ENCODE results near the gene SCN10A. TPM values are rescaled to one million over a fixed set of nuclear protein-coding genes. Genes with fewer than 3 reads are reported as not detected.
A peak's percentile ranks its signal among the peaks of the same experiment; 100 is the strongest.

Gene SCN10A
- total and polyA plus RNA-seq, 4 experiments from 2014 or later, result not detected

- ChIA-PET CTCF (ENCODE audit: partially characterized antibody) (no interaction called here), POLR2A (ENCODE audit: partially characterized antibody) (no interaction called here)
- no peak for DNase-seq
- no peaks in the 10 kb centered on the region for H3K9me3 ChIP-seq (ENCODE audit: control insufficient read depth in 1 of 2, low read length in 2 of 2)
- no peaks in the 10 kb centered on the region for H3K27me3 ChIP-seq (ENCODE audit: insufficient read depth, low read length)
- no peaks in the 10 kb centered on the region for H3K36me3 Mint-ChIP-seq
- no peak overlapping the region for H3K4me3 ChIP-seq (ENCODE audit: low read length in 2 of 2)
- H3K27ac ChIP-seq (ENCODE audit: low read depth, low read length), result no peak overlapping the region
- H3K4me3 Mint-ChIP-seq, result no peak overlapping the region
- H3K27me3 Mint-ChIP-seq, result peaks cover 0 to 1% of the 10 kb centered on the region in 2 donors
- H3K4me1 ChIP-seq (ENCODE audit: insufficient read depth, low read length), result peaks cover 7% of the 10 kb centered on the region
- H3K9me3 Mint-ChIP-seq, result peaks cover 0 to 2% (median 0%) of the 10 kb centered on the region in 8 donors
- peak overlapping the region in 1 of 7 donors; percentile 47 for H3K27ac Mint-ChIP-seq
- H3K4me1 Mint-ChIP-seq, result peaks cover 7 to 12% (median 10%) of the 10 kb centered on the region in 4 donors
- no peaks in the 10 kb centered on the region for H3K36me3 ChIP-seq (ENCODE audit: insufficient read depth, low read length)
- intact Hi-C loops (cut with micrococcal nuclease), result no loop called here
These were observed 19.9 kb upstream of the SCN10A start for GRCh38 chr3:38835939-38836338.

GRCh38 chr3:38834717-38835116, 18.7 kb upstream of the SCN10A start:
- H3K36me3 ChIP-seq (ENCODE audit: insufficient read depth, low read length), result no peaks in the 10 kb centered on the region
- Mint-ChIP-seq H3K36me3 (no peaks in the 10 kb centered on the region), H3K27me3 (peaks cover 0 to 1% of the 10 kb centered on the region in 2 donors), H3K4me1 (peaks cover 7 to 12% (median 10%) of the 10 kb centered on the region in 4 donors), H3K9me3 (peaks cover 0 to 2% (median 0%) of the 10 kb centered on the region in 8 donors), H3K4me3 (peak overlapping the region in 3 of 8 donors; percentile 2 to 29 (median 11)), H3K27ac (peak overlapping the region in 3 of 7 donors; percentile 79 to 85 (median 80))
- CTCF ChIA-PET (ENCODE audit: partially characterized antibody), result interaction anchor here (1.2 kb wide), 1 partner anchor 9 kb away, joined by 4 read pairs; no protein-coding TSS in a partner anchor
- DNase-seq, result no peak
- H3K4me1 ChIP-seq (ENCODE audit: insufficient read depth, low read length), result peaks cover 7% of the 10 kb centered on the region
- no peak overlapping the region for H3K4me3 ChIP-seq (ENCODE audit: low read length in 2 of 2)
- no peaks in the 10 kb centered on the region for H3K9me3 ChIP-seq (ENCODE audit: control insufficient read depth in 1 of 2, low read length in 2 of 2)
- H3K27ac ChIP-seq (ENCODE audit: low read depth, low read length), result no peak overlapping the region
- no peaks in the 10 kb centered on the region for H3K27me3 ChIP-seq (ENCODE audit: insufficient read depth, low read length)
- POLR2A ChIA-PET (ENCODE audit: partially characterized antibody), result no interaction called here
- intact Hi-C loops (cut with micrococcal nuclease), result no loop called here

GRCh38 chr3:38834110-38834509, 18.1 kb upstream of the SCN10A start:
- H3K36me3 Mint-ChIP-seq, result no peaks in the 10 kb centered on the region
- DNase-seq, result no peak
- H3K27me3 Mint-ChIP-seq, result peaks cover 0 to 1% of the 10 kb centered on the region in 2 donors
- intact Hi-C loops (cut with micrococcal nuclease), result no loop called here
- H3K36me3 ChIP-seq (ENCODE audit: insufficient read depth, low read length), result no peaks in the 10 kb centered on the region
- no peaks in the 10 kb centered on the region for H3K9me3 ChIP-seq (ENCODE audit: control insufficient read depth in 1 of 2, low read length in 2 of 2)
- peaks cover 7% of the 10 kb centered on the region for H3K4me1 ChIP-seq (ENCODE audit: insufficient read depth, low read length)
- H3K27ac ChIP-seq (ENCODE audit: low read depth, low read length), result no peak overlapping the region
- H3K4me1 Mint-ChIP-seq, result peaks cover 7 to 12% (median 10%) of the 10 kb centered on the region in 4 donors
- no peak overlapping the region for H3K4me3 ChIP-seq (ENCODE audit: low read length in 2 of 2)
- H3K27ac Mint-ChIP-seq, result peak overlapping the region in 3 of 7 donors; percentile 71 to 85 (median 79)
- peaks cover 0 to 2% (median 0%) of the 10 kb centered on the region in 8 donors for H3K9me3 Mint-ChIP-seq
- ChIA-PET CTCF (ENCODE audit: partially characterized antibody) (interaction anchor here (1.2 kb wide), 1 partner anchor 10 kb away, joined by 4 read pairs; no protein-coding TSS in a partner anchor), POLR2A (ENCODE audit: partially characterized antibody) (no interaction called here)
- no peaks in the 10 kb centered on the region for H3K27me3 ChIP-seq (ENCODE audit: insufficient read depth, low read length)
- H3K4me3 Mint-ChIP-seq, result peak overlapping the region in 2 of 8 donors; percentile 2 to 29

- intact Hi-C loops (cut with micrococcal nuclease), result no loop called here
- Histone ChIP-seq H3K9me3 (ENCODE audit: control insufficient read depth in 1 of 2, low read length in 2 of 2) (no peaks in the 10 kb centered on the region), H3K4me1 (ENCODE audit: insufficient read depth, low read length) (peaks cover 6% of the 10 kb centered on the region), H3K36me3 (ENCODE audit: insufficient read depth, low read length) (no peaks in the 10 kb centered on the region), H3K27ac (ENCODE audit: low read depth, low read length) (no peak overlapping the region), H3K27me3 (ENCODE audit: insufficient read depth, low read length) (no peaks in the 10 kb centered on the region), H3K4me3 (ENCODE audit: low read length in 2 of 2) (no peak overlapping the region)
- Mint-ChIP-seq H3K27me3 (no peaks in the 10 kb centered on the region), H3K4me1 (peaks cover 4 to 8% (median 7%) of the 10 kb centered on the region in 4 donors), H3K9me3 (peaks cover 0 to 2% (median 0%) of the 10 kb centered on the region in 8 donors), H3K4me3 (no peak overlapping the region), H3K36me3 (no peaks in the 10 kb centered on the region), H3K27ac (no peak overlapping the region)
- CTCF ChIA-PET (ENCODE audit: partially characterized antibody), result no interaction called here
- POLR2A ChIA-PET (ENCODE audit: partially characterized antibody), result no interaction called here
- DNase-seq, result no peak
These were observed 13.4 kb upstream of the SCN10A start for GRCh38 chr3:38829404-38829803.

- Histone ChIP-seq H3K4me1 (ENCODE audit: insufficient read depth, low read length) (no peaks in the 10 kb centered on the region), H3K9me3 (ENCODE audit: control insufficient read depth in 1 of 2, low read length in 2 of 2) (no peaks in the 10 kb centered on the region), H3K36me3 (ENCODE audit: insufficient read depth, low read length) (no peaks in the 10 kb centered on the region), H3K4me3 (ENCODE audit: low read length in 2 of 2) (no peak overlapping the region), H3K27me3 (ENCODE audit: insufficient read depth, low read length) (no peaks in the 10 kb centered on the region), H3K27ac (ENCODE audit: low read depth, low read length) (no peak overlapping the region)
- no peaks in the 10 kb centered on the region for H3K36me3 Mint-ChIP-seq
- no peaks in the 10 kb centered on the region for H3K27me3 Mint-ChIP-seq
- peaks cover 0 to 2% (median 0%) of the 10 kb centered on the region in 8 donors for H3K9me3 Mint-ChIP-seq
- no peak overlapping the region for H3K4me3 Mint-ChIP-seq
- DNase-seq, result no peak
- intact Hi-C loops (cut with micrococcal nuclease), result no loop called here
- ChIA-PET CTCF (ENCODE audit: partially characterized antibody) (no interaction called here), POLR2A (ENCODE audit: partially characterized antibody) (no interaction called here)
- H3K27ac Mint-ChIP-seq, result no peak overlapping the region
- H3K4me1 Mint-ChIP-seq, result peaks cover 0 to 4% (median 3%) of the 10 kb centered on the region in 4 donors
These were observed 12.7 kb upstream of the SCN10A start for GRCh38 chr3:38828681-38829080.

DNA sequence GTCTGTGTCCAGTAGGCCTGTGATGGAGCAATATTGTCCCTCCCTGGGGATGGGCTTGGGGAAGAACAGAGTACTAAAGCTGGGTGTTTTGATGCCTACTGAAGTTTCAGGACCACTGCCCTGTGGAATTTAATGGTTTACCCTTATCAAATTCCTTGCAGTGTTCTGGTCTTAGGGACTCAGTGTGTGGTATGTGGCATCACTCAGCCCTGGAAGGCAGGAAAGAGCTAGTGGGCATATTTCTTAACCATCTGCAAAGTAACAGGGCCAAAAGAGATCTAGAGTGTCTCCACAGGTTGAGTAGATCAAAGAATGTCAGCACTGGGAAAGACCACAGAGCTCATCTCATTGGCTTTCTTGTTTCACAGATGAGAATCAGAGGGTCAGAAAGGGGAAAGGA, 11.8 kb upstream of the SCN10A start:
- ChIA-PET CTCF (ENCODE audit: partially characterized antibody) (interaction anchor here (0.7 to 1.0 kb wide), 2 partner anchors 18 to 44 kb away, joined by 3 to 4 read pairs; no protein-coding TSS in a partner anchor), POLR2A (ENCODE audit: partially characterized antibody) (no interaction called here)
- no peaks in the 10 kb centered on the region for H3K36me3 ChIP-seq (ENCODE audit: insufficient read depth, low read length)
- no peak overlapping the region for H3K27ac ChIP-seq (ENCODE audit: low read depth, low read length)
- H3K4me3 Mint-ChIP-seq, result no peak overlapping the region
- no peaks in the 10 kb centered on the region for H3K9me3 ChIP-seq (ENCODE audit: control insufficient read depth in 1 of 2, low read length in 2 of 2)
- no peaks in the 10 kb centered on the region for H3K9me3 Mint-ChIP-seq
- H3K4me3 ChIP-seq (ENCODE audit: low read length in 2 of 2), result no peak overlapping the region
- H3K4me1 ChIP-seq (ENCODE audit: insufficient read depth, low read length), result no peaks in the 10 kb centered on the region
- H3K36me3 Mint-ChIP-seq, result no peaks in the 10 kb centered on the region
- H3K27me3 ChIP-seq (ENCODE audit: insufficient read depth, low read length), result no peaks in the 10 kb centered on the region
- no peak overlapping the region for H3K27ac Mint-ChIP-seq
- peaks cover 0 to 1% (median 0%) of the 10 kb centered on the region in 4 donors for H3K4me1 Mint-ChIP-seq
- intact Hi-C loops (cut with micrococcal nuclease), result no loop called here
- no peaks in the 10 kb centered on the region for H3K27me3 Mint-ChIP-seq
- no peak for DNase-seq

- Mint-ChIP-seq H3K9me3 (peaks cover 0 to 4% (median 0%) of the 10 kb centered on the region in 8 donors), H3K36me3 (no peaks in the 10 kb centered on the region), H3K27me3 (peaks cover 6 to 16% of the 10 kb centered on the region in 2 donors), H3K27ac (no peak overlapping the region), H3K4me3 (no peak overlapping the region), H3K4me1 (no peaks in the 10 kb centered on the region)
- no peak overlapping the region for H3K27ac ChIP-seq (ENCODE audit: low read depth, low read length)
- ChIA-PET POLR2A (ENCODE audit: partially characterized antibody) (no interaction called here), CTCF (ENCODE audit: partially characterized antibody) (no interaction called here)
- no peaks in the 10 kb centered on the region for H3K9me3 ChIP-seq (ENCODE audit: control insufficient read depth in 1 of 2, low read length in 2 of 2)
- no peaks in the 10 kb centered on the region for H3K27me3 ChIP-seq (ENCODE audit: insufficient read depth, low read length)
- H3K4me3 ChIP-seq (ENCODE audit: low read length in 2 of 2), result no peak overlapping the region
- no peaks in the 10 kb centered on the region for H3K36me3 ChIP-seq (ENCODE audit: insufficient read depth, low read length)
- no peaks in the 10 kb centered on the region for H3K4me1 ChIP-seq (ENCODE audit: insufficient read depth, low read length)
- intact Hi-C loops (cut with micrococcal nuclease), result no loop called here
- no peak for DNase-seq
These were observed 10.0 kb upstream of the SCN10A start for GRCh38 chr3:38826001-38826400.

Data from CD4-positive, alpha-beta memory T cell (primary cell).